SU-DHL-6 (cell line): Measurements from ENCODE around the gene UBA6.

Experiments used
- CTCF ChIP-seq: fragments of 200-600 bp; sonication (generic); IDR thresholded peaks from one replicate; pipeline ENCODE4 v1.5.1; 2017; ENCODE audit warnings: antibody characterized with exemption, mild to moderate bottlenecking, low read length, moderate library complexity; ENCODE audit not compliant: insufficient read depth, poor library complexity, severe bottlenecking
- EZH2phosphoT487 ChIP-seq: fragments of 200-600 bp; sonication (generic), shearing (Covaris generic); conservative IDR thresholded peaks from 2 replicates; pipeline ENCODE4 v1.6.1; 2018; ENCODE audit warnings: mild to moderate bottlenecking, antibody characterized with exemption, low read length, moderate library complexity, mixed read lengths

- TF ChIP-seq CTCF (no peak), EZH2phosphoT487 (no peak)
These were observed 42.7 kb downstream of the UBA6 start for GRCh38 chr4:67658302-67658701.
